Fibroblast of mammary gland (primary cell): ENCODE measurements around the gene TMEM269.
A peak's percentile ranks its signal among the peaks of the same experiment; 100 is the strongest.
"Not testable (repeated sequence)": the region's sequence is repeated elsewhere in the genome, so short reads cannot be mapped to it uniquely, and the experiment has no call there.

Experiments used
- DNase-seq: peaks from one replicate; pipeline ENCODE4 v3.0.0-alpha.2; 2010; ENCODE audit warnings: low read depth
- H3K4me3 ChIP-seq: 2 replicates; pipeline ENCODE4 v1.5.1; 2011; ENCODE audit warnings: low read depth, mild to moderate bottlenecking, low read length, moderate library complexity; ENCODE audit not compliant: control insufficient read depth
- TF ChIP-seq, protein P1 (sequence below): conservative IDR thresholded peaks from 2 replicates; pipeline ENCODE4 v1.5.1; 2011; ENCODE audit warnings: low read depth, low read length, inconsistent platforms; ENCODE audit not compliant: control insufficient read depth, insufficient read depth

The TMEM269 gene

DNA sequence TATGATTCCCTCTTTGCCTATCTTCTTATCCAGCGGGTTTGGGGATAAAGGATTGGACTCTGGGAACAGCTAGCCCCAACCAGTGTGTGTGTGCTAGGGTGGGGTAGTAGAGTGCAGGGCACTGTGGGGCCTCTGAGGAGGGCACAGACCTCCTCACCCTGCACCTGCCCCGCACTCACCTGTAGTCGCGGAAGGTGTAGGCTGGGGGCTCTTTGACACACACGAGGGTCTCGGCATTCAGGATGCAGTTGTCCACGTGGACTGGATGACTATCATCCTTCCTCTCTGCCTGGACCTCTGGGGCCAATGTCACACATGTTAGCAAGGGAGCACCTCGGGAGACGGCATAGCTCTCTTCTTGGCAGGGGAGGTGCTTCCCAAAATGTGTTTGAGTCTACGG is 36.8 kb upstream of the TMEM269 start:
- no peak overlapping the region for H3K4me3 ChIP-seq
- DNase-seq = no peak
- TF ChIP-seq, protein P1, sequence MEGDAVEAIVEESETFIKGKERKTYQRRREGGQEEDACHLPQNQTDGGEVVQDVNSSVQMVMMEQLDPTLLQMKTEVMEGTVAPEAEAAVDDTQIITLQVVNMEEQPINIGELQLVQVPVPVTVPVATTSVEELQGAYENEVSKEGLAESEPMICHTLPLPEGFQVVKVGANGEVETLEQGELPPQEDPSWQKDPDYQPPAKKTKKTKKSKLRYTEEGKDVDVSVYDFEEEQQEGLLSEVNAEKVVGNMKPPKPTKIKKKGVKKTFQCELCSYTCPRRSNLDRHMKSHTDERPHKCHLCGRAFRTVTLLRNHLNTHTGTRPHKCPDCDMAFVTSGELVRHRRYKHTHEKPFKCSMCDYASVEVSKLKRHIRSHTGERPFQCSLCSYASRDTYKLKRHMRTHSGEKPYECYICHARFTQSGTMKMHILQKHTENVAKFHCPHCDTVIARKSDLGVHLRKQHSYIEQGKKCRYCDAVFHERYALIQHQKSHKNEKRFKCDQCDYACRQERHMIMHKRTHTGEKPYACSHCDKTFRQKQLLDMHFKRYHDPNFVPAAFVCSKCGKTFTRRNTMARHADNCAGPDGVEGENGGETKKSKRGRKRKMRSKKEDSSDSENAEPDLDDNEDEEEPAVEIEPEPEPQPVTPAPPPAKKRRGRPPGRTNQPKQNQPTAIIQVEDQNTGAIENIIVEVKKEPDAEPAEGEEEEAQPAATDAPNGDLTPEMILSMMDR = no peak

DNA sequence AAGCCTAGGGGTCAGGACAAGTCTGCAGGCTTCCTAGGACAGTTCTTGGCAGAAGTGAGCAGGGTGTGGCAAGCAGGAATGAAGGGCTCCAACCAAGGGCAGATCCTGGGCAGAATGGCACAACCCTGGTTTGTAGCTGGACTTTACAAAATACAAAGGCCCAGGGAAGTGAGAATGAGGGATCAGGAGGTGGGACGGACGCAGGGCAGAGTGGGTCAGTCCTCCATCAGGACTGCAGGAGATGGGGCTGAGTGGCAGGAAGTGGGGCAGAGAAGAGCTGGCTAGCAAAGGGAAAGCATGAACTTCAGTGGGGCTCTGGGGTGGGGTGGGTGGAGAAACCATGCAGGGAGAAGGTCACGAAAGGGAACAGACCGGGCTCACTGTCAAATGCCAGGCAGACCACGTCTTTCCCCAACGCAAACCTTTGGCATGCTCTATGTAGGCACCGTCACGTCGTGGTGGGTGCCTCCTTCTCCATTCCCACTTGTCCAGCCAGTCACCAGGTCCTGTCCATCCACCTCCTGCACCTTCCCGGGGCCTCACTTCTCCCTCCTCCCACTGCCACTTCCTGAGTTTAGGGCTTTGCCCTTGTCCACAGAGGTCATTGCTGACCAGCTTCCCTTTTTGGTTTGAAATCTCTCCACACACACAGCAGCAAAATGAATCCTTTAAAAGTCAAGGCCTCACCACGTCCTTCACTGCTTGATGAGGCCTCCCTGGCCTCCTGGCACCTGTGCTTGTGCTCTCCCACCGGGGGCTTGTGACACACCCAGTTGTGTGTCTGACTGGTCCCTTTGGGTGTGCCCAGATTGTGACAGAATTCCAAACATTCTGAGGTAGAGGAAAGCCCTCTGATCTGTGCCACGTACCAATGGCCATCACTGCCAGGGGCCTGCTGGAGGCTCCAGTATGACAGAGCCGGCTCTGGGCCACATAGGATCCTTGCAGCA is 36.1 kb upstream of the TMEM269 start:
- DNase-seq = no peak
- H3K4me3 ChIP-seq = no peak overlapping the region
- TF ChIP-seq, protein P1 = no peak

DNA sequence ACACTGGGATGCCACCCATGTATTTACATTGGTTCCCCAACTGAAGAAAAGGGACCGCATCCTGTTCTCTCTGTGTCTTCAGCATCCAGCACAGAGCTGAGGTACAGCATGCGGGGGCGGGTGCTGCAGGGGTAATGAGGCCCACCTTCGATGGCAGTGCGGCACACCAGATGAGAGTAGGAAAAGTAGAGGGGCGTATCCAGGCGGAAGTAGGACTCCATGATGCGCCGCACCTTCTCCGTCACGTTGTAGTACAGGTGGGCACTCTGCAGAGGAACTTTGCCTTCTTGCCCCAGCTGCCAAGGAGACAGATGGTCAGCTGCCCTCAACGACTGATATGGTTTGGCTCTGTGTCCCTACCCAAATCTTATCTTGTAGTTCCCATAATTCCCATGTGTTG is 34.8 kb upstream of the TMEM269 start:
- DNase-seq = no peak
- TF ChIP-seq, protein P1 = no peak
- H3K4me3 ChIP-seq = no peak overlapping the region

DNA sequence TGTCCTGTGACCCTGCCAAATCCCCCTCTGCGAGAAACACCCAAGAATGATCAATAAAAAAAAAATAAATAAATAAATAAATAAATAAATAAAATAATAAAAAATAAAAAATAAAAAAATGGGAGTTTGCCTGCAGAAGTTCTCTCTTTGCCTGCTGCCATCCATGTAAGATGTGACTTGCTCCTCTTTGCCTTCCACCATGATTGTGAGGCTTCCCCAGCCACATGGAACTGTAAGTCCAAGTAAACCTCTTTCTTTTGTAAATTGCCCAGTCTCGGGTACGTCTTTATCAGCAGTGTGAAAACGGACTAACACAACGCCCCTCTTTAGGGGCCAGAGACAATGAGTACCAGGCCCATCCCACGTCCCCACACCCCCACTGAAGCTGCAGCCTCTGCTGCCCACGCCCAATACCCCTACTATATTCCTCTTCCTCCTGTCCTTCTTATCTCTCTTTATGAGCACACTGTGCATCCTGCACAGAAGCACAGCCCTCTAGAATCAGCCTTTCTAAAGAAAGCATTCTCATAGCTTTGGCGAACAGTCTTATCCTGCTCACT is 33.2 kb upstream of the TMEM269 start:
- not testable (repeated sequence) for DNase-seq, H3K4me3 ChIP-seq

DNA sequence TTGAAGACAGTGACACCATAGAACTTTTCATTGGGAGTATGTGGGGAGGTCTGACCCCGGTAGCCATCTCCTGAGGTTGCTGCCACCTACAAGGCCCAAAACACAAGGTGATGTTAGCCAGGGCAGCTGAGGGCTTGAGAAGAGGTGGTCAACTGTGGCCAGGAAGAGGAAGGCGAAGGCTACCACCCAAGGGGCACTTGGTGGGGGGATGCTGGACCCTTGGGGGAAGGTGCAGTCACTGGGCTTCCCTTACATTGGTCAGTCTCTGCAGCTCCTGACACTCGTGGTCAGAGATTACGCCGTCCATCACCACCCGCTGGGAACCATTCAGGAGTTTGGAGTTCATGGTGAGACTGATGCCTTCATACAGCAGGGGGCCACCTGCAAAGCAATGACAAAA is 32.5 kb upstream of the TMEM269 start:
- H3K4me3 ChIP-seq = no peak overlapping the region
- no peak for DNase-seq
- TF ChIP-seq, protein P1 = no peak

DNA sequence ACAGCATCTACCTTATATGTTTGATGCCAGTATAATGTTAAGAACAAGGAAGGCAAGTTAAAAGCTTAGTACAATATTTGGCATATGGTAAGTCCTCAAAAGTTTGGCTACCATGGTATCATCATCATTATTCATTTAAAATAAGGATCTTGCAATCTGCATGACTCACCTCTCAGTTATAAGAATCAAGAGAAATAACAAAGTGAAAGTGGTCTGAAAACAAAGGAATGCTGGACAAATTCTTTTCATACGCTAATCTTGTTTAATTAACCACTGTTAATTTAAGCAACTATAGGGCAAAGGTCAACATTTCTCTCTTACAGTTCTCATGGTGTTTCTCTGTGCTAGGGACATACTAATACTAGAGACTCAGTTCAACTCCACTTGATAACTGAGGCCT is 31.7 kb upstream of the TMEM269 start:
- peak; percentile 78 for DNase-seq
- TF ChIP-seq, protein P1 = no peak

More for the DNA sequence above, 31.7 kb upstream of the TMEM269 start:
- H3K4me3 ChIP-seq = no peak overlapping the region
